Hepatic stellate cell (primary cell): Measurements from ENCODE around the gene RHBDF2.
A peak's percentile ranks its signal among the peaks of the same experiment; 100 is the strongest.

ENCODE experiments used
- DNase-seq: peaks from one replicate; pipeline ENCODE4 v3.0.0; 2011; ENCODE audit warnings: low spot score

Gene RHBDF2

DNA sequence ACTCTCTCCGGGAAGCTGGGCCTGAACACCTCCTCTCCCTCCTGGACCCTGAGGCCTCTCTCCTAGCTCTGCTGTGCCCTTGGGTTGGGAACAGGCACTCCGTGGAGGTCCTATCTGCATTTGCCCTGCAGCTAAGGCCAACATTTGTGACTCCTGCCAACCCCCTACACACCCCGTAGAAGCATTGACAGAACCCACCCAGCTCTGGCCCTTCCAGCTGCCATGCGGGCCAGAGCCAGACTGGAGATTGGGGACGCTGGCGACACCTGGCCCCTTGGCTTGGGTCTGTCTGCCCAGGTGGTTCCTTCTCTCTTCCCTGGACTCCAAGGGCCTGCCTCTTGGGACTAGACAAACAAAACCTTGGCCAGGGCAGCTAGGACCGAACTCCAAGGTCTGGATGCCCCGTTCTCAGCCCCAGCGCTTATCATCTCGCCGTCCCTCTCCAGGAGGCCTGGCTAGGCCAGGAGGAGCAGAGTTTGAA is 644 bp upstream of the RHBDF2 start:
- no peak for DNase-seq

- DNase-seq, result no peak
Measured at GRCh38 chr17:76500747-76501017, 541 bp downstream of the RHBDF2 start.

GRCh38 chr17:76500074-76500746 is 1.0 kb downstream of the RHBDF2 start:
- no peak for DNase-seq

GRCh38 chr17:76499267-76499667 is 2.0 kb downstream of the RHBDF2 start:
- DNase-seq, result no peak

GRCh38 chr17:76498876-76499251 is 2.4 kb downstream of the RHBDF2 start:
- DNase-seq, result no peak

- DNase-seq, result peak; percentile 93
Measured at GRCh38 chr17:76497979-76498875, 3.0 kb downstream of the RHBDF2 start.

DNA sequence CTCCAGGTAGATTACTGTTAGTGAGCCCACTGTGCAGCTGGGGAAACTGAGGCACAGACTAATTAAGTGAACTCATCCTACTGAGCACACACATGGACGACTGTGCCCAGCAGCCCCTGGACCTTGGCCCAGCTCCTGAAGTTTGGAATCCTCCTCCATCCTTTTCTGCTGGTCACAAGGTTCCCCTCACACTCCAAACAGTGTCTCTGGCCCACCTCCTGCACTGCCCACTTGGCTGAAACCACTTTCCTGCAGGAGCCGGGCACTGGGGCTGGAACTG is 3.6 kb downstream of the RHBDF2 start:
- DNase-seq, result no peak

GRCh38 chr17:76496464-76496863 is 4.8 kb downstream of the RHBDF2 start:
- no peak for DNase-seq

GRCh38 chr17:76495663-76496400 is 5.4 kb downstream of the RHBDF2 start:
- no peak for DNase-seq

DNA sequence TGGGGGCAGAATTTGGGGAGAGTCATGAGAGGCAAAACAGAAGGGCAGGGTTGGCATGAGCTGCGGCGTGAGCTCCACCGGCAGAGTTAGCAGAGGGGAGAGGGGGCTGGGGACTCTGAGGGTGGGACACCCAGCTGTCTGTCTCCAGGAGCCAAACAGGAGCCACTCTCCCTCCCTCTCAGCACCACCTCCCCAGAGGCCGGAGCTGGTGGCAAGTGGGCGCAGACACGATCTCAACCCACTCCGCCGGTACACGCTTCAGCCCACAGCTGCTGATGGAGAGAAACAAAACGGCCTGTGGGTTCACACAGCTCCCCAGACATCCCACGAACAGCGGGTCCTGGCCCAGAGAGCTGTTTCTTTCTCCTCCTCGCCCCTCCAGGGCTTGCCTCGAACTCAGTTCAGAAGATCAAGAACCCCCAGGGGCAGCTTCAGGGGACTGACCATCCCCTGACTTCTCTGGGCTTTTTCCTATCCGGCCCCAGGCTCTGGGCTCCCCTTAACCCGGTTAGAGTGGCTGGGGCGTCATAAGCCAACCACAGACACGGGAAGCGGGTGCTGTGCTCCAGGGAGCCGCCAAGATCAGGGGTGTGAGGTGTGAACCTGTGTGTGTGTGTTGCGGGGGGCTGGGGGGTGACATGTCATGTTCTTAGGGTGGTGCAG is 7.6 kb downstream of the RHBDF2 start:
- no peak for DNase-seq

- peak; percentile 88 for DNase-seq
Measured at GRCh38 chr17:76492989-76493501, 8.2 kb downstream of the RHBDF2 start.

DNA sequence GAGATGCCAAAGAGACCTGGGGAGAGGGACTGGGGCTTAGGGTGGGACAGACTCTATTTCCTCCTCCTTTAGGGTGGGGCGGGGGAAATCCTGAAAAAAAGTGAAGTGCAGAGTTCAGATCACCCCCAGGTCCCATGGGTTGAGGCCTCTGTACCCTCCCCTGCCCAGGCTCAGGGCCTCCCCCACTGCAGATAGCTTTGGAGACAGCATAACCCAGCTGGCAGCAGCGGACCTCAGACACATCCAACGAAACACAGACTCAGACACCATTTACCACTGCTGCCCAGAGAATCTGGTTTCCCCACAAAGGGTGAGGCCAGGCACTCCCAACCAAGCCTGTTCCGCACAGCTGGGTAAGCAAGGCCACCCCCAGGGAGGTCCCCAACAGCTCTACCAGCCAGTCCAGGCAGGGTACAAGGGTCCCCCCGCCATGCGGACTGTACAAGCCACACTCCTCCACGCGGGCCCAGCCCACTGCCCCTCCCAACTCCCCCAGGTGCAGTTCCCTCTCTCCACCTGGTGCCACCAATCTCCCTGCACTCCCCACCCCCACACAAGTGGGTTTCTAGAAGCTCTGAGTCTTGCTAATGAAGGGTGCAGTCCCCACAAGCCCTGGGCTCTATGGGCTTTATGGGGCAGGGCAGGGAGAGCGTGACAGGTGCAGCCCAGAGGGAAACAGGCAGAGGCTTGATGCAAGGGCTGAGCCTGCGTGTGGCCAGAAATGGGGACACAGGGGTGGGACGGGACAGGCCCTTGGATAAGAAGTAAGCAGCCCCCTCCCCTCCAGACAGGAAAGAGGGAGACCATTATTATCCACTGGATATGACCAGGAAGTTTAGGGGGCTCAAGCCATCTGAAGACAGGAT is 8.9 kb downstream of the RHBDF2 start:
- DNase-seq, result no peak

DNA sequence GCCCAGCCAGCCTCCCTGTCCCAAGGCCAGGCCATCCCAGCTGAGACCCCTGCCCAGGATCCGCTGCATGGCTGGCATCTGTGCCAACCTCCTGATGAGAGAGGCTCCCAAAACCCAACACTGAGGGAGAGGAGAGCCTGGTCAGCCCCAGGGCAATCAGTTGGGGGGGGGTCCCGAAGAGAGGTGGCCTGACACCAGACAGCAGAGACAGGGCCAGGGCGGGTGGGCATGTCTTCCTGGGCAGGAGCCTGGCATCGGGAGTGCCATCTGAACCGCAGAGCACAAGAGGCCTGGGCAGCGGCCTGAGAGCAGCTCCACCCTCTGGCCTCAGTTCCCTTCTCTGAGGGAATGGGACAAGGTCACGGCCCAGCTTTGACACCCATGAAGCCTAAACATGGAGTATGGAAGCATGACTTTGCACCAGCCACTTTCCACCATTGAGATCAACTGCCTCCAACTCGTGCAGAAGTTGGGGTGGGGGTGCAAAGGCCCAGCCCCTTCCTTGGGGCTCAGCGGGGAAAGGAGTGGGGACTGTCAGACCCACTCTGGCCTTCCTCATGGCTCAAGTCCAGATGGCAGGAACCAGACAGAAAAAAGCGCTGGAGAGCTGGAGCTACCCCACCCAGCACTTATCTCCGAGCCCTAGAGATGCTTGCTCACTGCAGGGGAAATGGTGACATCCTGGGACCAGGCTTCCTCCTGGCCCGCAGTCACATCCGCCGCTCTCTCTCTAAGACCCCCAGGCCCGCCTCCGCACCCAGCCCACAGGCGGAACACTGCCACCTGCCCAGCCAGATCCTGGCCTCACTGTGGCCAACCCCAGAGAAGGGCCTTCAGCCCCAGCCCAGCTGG is 9.7 kb downstream of the RHBDF2 start:
- no peak for DNase-seq

- no peak for DNase-seq
Measured at GRCh38 chr17:76490112-76490710, 11.0 kb downstream of the RHBDF2 start.

- DNase-seq, result no peak
Measured at GRCh38 chr17:76487451-76488192, 13.6 kb downstream of the RHBDF2 start.

GRCh38 chr17:76485569-76485968 is 15.7 kb downstream of the RHBDF2 start:
- DNase-seq, result no peak

- no peak for DNase-seq
Measured at GRCh38 chr17:76484228-76484725, 16.9 kb downstream of the RHBDF2 start.

DNA sequence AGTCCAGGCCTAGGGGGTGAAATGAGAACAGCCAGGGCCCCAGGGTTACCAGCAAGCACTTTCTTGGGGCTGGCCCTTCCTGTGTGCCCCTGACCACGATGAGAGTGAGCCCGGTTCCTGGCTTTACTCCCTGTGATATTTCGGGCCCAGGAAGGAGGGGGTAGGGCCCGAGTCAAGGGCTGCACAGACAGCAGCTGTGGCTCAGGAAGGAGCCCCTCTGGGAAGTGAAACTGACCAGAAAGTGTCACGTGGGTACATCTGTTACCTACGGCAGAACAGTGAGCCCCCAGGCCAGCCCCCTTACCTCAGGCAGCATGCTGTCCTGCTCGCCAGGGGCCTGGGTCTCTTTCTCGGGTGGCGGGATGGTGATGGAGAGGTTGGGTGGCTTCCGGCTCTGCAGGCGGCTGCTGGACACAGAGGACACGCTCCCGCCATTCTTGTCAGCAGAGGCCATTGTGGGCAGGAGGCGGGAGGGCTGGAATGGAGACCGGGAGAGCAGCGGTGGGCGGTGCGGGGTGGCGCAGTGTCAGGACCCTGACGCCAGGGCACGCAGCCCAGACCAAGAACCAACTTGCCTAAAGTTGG is 20.1 kb downstream of the RHBDF2 start:
- no peak for DNase-seq

- DNase-seq, result no peak
Measured at GRCh38 chr17:76480632-76481031, 20.6 kb downstream of the RHBDF2 start.
